SK-N-SH (cell line): Measurements from ENCODE around the gene CA10. TPM values are rescaled to one million over a fixed set of nuclear protein-coding genes. Genes with fewer than 3 reads are reported as not detected.
A peak's percentile ranks its signal among the peaks of the same experiment; 100 is the strongest.

Source experiments
- CTCF ChIA-PET: fragments of 300-600, 350-600 bp; formaldehyde crosslinking; extraction: SDS; loops from one replicate; lab custom pipeline; 2021; lab: Yijun Ruan, JAX
- POLR2A ChIA-PET: fragments of 350-600 bp; sonication (Branson Sonifier 250); formaldehyde crosslinking; extraction: SDS; loops from one replicate; lab custom pipeline; 2020; ENCODE audit warnings: antibody characterized with exemption, inconsistent platforms; lab: Yijun Ruan, JAX
- DNase-seq: peaks from one replicate; pipeline ENCODE4 v3.0.0; 2012
- H2AFZ ChIP-seq: fragments of 200-600 bp; sonication (generic); 2 replicates; pipeline ENCODE4 v1.8.1; 2016; ENCODE audit warnings: antibody characterized with exemption, mild to moderate bottlenecking, low read depth
- H3F3A ChIP-seq: fragments of 200-600 bp; sonication (generic); replicated peaks from 2 replicates; pipeline ENCODE3; 2016; ENCODE audit warnings: antibody characterized with exemption, mild to moderate bottlenecking; ENCODE audit not compliant: insufficient read depth
- H3K27ac ChIP-seq, 2 experiments: fragments of 200-500 bp in 1 of 2; fragments of 200-600 bp in 1 of 2; sonication (Bioruptor generic) in 1 of 2; sonication (generic), shearing (Covaris generic) in 1 of 2; 2 replicates each; pipeline versions ENCODE4 v1.5.1 to v1.6.1; 2014 to 2016; ENCODE audit warnings: low read depth in 2 of 2, inconsistent platforms in 1 of 2, low read length in 1 of 2, mild to moderate bottlenecking in 1 of 2, mixed read lengths in 1 of 2
- H3K27me3 ChIP-seq: fragments of 200-600 bp; sonication (generic), shearing (Covaris generic); 2 replicates; pipeline ENCODE4 v1.6.1; 2016; ENCODE audit warnings: mixed run types; ENCODE audit not compliant: insufficient read depth
- H3K36me3 ChIP-seq, 2 experiments: fragments of 200-500 bp in 1 of 2; fragments of 200-600 bp in 1 of 2; sonication (Bioruptor generic) in 1 of 2; sonication (generic) in 1 of 2; replicated peaks in 1 of 2; 2 replicates each; pipeline versions ENCODE3 to v1.5.1; 2014 to 2016; ENCODE audit warnings: low read length in 1 of 2, mild to moderate bottlenecking in 1 of 2; ENCODE audit not compliant: insufficient read depth in 2 of 2, control insufficient read depth in 1 of 2
- H3K4me1 ChIP-seq, 2 experiments: fragments of 200-500 bp in 1 of 2; fragments of 200-600 bp in 1 of 2; sonication (Bioruptor generic) in 1 of 2; sonication (generic), shearing (Covaris generic) in 1 of 2; 2 replicates each; pipeline versions ENCODE4 v1.5.1 to v1.6.1; 2014 to 2016; ENCODE audit warnings: low read depth in 1 of 2, low read length in 1 of 2, mixed run types in 1 of 2; ENCODE audit not compliant: insufficient read depth in 2 of 2, control insufficient read depth in 1 of 2
- H3K4me2 ChIP-seq: fragments of 200-600 bp; sonication (generic), shearing (Covaris generic); 2 replicates; pipeline ENCODE4 v1.6.1; 2017; ENCODE audit warnings: mixed run types
- H3K4me3 ChIP-seq, 2 experiments: fragments of 200-500 bp in 1 of 2; fragments of 200-600 bp in 1 of 2; sonication (Bioruptor generic) in 1 of 2; sonication (generic), shearing (Covaris generic) in 1 of 2; 2 replicates each; pipeline versions ENCODE4 v1.5.1 to v1.8.1; 2014 to 2016; ENCODE audit warnings: low read depth in 2 of 2, inconsistent platforms in 1 of 2, low read length in 1 of 2, mild to moderate bottlenecking in 1 of 2, mixed read lengths in 1 of 2, moderate library complexity in 1 of 2
- H3K79me2 ChIP-seq: fragments of 200-600 bp; sonication (generic); 2 replicates; pipeline ENCODE4 v1.8.1; 2017; ENCODE audit warnings: mild to moderate bottlenecking; ENCODE audit not compliant: insufficient read depth
- H3K9ac ChIP-seq: fragments of 200-600 bp; sonication (generic); 2 replicates; pipeline ENCODE4 v1.6.1; 2017; ENCODE audit warnings: mixed run types
- H3K9me2 ChIP-seq: fragments of 200-600 bp; sonication (generic); 2 replicates; pipeline ENCODE4 v1.6.1; 2017; ENCODE audit warnings: mixed run types
- H3K9me3 ChIP-seq: fragments of 200-600 bp; sonication (generic); 2 replicates; pipeline ENCODE4 v1.6.1; 2017; ENCODE audit warnings: mixed run types, mild to moderate bottlenecking, moderate library complexity
- H4K20me1 ChIP-seq: fragments of 200-600 bp; sonication (generic); 2 replicates; pipeline ENCODE4 v1.6.1; 2017; ENCODE audit warnings: mild to moderate bottlenecking, mixed run types; ENCODE audit not compliant: insufficient read depth
- EP300 ChIP-seq, 2 experiments: IDR thresholded peaks; 2 replicates each; pipeline versions ENCODE4 v1.4.0 to v1.6.1; 2012; ENCODE audit warnings: borderline replicate concordance in 1 of 2, low read depth in 1 of 2, low read length in 1 of 2
- FOXM1 ChIP-seq: IDR thresholded peaks from 2 replicates; pipeline ENCODE4 v1.4.0; 2012; ENCODE audit warnings: low read depth, mild to moderate bottlenecking
- GABPA ChIP-seq: IDR thresholded peaks from 2 replicates; pipeline ENCODE4 v1.4.0; 2012; ENCODE audit warnings: low read depth, mild to moderate bottlenecking
- MXI1 ChIP-seq: IDR thresholded peaks from 2 replicates; pipeline ENCODE4 v1.6.1; 2012; ENCODE audit warnings: mild to moderate bottlenecking, low read depth, low read length, improper control_type of control experiment
- RAD21 ChIP-seq: IDR thresholded peaks from 2 replicates; pipeline ENCODE4 v1.6.1; 2012; ENCODE audit warnings: mild to moderate bottlenecking, low read length
- RCOR1 ChIP-seq: fragments of 150-350 bp; IDR thresholded peaks from 2 replicates; pipeline ENCODE4 v1.6.1; 2017; ENCODE audit warnings: antibody characterized with exemption, low read length
- RXRA ChIP-seq: IDR thresholded peaks from 2 replicates; pipeline ENCODE4 v1.4.0; 2012; ENCODE audit warnings: low read depth, mild to moderate bottlenecking, borderline replicate concordance
- SMC3 ChIP-seq: IDR thresholded peaks from 2 replicates; pipeline ENCODE4 v1.6.1; 2012; ENCODE audit warnings: low read depth, low read length, improper control_type of control experiment
- YY1 ChIP-seq: IDR thresholded peaks from 2 replicates; pipeline ENCODE4 v1.4.0; 2012; ENCODE audit warnings: low read depth, mild to moderate bottlenecking
- WGBS: methylation state at CpG from one replicate; pipeline ENCODE4 v1.1.6; 2017; ENCODE audit warnings: low lambda C conversion rate; 5-methylcytosine and 5-hydroxymethylcytosine counted together
- polyA plus RNA-seq, 3 experiments: library from polyadenylated mRNA; depleted of rRNA; stranded (reverse); fragments of >200 nt; gene quantifications; 2 replicates each; pipeline ENCODE4 v1.2.3, GENCODE V29; 2012
- TF ChIP-seq, protein P1 (sequence below): IDR thresholded peaks from 2 replicates; pipeline ENCODE4 v1.4.0; 2012; ENCODE audit warnings: low read depth, borderline replicate concordance
- TF ChIP-seq, protein P2 (sequence below): IDR thresholded peaks from 2 replicates; pipeline ENCODE4 v1.6.1; 2012; ENCODE audit warnings: mild to moderate bottlenecking, low read depth, low read length, moderate library complexity
- TF ChIP-seq, protein P3 (sequence below): IDR thresholded peaks from 2 replicates; pipeline ENCODE4 v1.4.0; 2012; ENCODE audit warnings: low read depth
- TF ChIP-seq, protein P4 (sequence below): fragments of 150-350 bp; IDR thresholded peaks from 2 replicates; pipeline ENCODE4 v1.6.1; 2016; ENCODE audit warnings: mild to moderate bottlenecking, low read depth, low read length

The CA10 gene
- polyA plus RNA-seq, 1 of the 3 experiments (the other 2 are of a cell fraction), result not detected

DNA sequence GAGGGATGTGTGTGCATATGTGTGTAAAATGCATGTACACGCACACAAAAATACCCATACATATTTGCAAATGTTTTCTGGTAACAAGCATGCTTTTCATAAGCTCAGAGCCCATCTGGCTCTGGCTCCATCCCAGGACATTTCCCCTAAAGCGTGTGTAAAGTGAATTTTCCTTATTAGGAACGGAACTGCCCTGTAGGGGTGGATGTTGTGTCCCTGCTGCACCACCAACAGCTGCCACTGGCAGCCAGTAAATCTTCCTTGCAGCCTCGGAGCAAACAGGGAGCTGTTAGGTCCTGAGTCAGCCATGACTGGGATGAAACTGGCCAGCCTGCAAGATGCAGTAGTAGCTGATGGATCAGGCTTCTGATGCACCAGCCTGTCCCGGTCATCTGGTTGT is 504.6 kb downstream of the CA10 start:
- Histone ChIP-seq H4K20me1 (no peaks in the 10 kb centered on the region), H3K27me3 (no peaks in the 10 kb centered on the region), H3K4me3 (no peak overlapping the region), H3K27ac (no peak overlapping the region), H3K9me3 (no peaks in the 10 kb centered on the region), H3K36me3 (no peaks in the 10 kb centered on the region), H2AFZ (no peak overlapping the region), H3K79me2 (no peaks in the 10 kb centered on the region), H3F3A (no peaks in the 10 kb centered on the region), H3K4me1 (peaks cover 0 to 8% of the 10 kb centered on the region in 2 experiments; a peak in 2 of 4 replicates), H3K4me2 (no peak overlapping the region), H3K9me2 (no peaks in the 10 kb centered on the region), H3K9ac (no peak overlapping the region)
- ChIA-PET CTCF (interaction anchor here (1.0 to 1.8 kb wide), 7 partner anchors 12 to 355 kb away, joined by 3 to 6 read pairs (median 3); no protein-coding TSS in a partner anchor), POLR2A (interaction anchor here (0.6 to 1.0 kb wide), 2 partner anchors 14 to 59 kb away, joined by 3 read pairs; no protein-coding TSS in a partner anchor)
- TF ChIP-seq RCOR1 (peak; percentile 6; the same call in 1 of the 2 replicates), SMC3 (no peak), EP300 (IDR thresholded peaks at IDR 0.05; ENCODE audit: borderline replicate concordance in 1 of 2, low read depth in 1 of 2, low read length in 1 of 2) (peak in 1 of 2 experiments; percentile 57; a peak in 1 of 4 replicates), RAD21 (peak; percentile 16; the same call in 1 of the 2 replicates), RXRA (no peak), GABPA (no peak)
- TF ChIP-seq, protein P1, sequence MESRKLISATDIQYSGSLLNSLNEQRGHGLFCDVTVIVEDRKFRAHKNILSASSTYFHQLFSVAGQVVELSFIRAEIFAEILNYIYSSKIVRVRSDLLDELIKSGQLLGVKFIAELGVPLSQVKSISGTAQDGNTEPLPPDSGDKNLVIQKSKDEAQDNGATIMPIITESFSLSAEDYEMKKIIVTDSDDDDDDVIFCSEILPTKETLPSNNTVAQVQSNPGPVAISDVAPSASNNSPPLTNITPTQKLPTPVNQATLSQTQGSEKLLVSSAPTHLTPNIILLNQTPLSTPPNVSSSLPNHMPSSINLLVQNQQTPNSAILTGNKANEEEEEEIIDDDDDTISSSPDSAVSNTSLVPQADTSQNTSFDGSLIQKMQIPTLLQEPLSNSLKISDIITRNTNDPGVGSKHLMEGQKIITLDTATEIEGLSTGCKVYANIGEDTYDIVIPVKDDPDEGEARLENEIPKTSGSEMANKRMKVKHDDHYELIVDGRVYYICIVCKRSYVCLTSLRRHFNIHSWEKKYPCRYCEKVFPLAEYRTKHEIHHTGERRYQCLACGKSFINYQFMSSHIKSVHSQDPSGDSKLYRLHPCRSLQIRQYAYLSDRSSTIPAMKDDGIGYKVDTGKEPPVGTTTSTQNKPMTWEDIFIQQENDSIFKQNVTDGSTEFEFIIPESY, result no peak
- DNase-seq, result peak; percentile 69
- 16% methylated on average over 5 of the region's 5 CpGs for WGBS

DNA sequence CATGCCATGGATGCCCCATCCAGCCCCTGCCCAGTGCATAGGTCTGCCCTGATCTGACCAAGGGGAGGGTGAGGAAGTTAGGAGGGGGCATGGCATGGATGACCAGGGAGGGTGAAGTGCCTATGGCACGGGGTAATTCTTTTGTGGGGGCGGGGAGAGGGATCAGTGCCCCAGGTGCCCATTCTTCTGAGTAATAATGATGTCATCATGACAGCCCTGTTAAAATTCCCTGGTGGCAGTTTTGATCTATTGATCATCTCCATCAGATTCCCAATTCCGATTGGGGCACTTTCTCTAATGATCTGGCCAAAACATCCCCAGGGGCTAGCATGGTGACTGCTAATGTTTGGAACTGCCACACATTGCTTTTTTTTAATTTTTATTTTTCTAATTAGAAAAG is 506.0 kb downstream of the CA10 start:
- WGBS, result 17% methylated on average over 3 of the region's 3 CpGs
- DNase-seq, result no peak
- Histone ChIP-seq H3K4me3 (no peak overlapping the region), H3F3A (no peaks in the 10 kb centered on the region), H3K9me3 (no peaks in the 10 kb centered on the region), H3K9ac (no peak overlapping the region), H3K4me2 (no peak overlapping the region)
- TF ChIP-seq, protein P2, sequence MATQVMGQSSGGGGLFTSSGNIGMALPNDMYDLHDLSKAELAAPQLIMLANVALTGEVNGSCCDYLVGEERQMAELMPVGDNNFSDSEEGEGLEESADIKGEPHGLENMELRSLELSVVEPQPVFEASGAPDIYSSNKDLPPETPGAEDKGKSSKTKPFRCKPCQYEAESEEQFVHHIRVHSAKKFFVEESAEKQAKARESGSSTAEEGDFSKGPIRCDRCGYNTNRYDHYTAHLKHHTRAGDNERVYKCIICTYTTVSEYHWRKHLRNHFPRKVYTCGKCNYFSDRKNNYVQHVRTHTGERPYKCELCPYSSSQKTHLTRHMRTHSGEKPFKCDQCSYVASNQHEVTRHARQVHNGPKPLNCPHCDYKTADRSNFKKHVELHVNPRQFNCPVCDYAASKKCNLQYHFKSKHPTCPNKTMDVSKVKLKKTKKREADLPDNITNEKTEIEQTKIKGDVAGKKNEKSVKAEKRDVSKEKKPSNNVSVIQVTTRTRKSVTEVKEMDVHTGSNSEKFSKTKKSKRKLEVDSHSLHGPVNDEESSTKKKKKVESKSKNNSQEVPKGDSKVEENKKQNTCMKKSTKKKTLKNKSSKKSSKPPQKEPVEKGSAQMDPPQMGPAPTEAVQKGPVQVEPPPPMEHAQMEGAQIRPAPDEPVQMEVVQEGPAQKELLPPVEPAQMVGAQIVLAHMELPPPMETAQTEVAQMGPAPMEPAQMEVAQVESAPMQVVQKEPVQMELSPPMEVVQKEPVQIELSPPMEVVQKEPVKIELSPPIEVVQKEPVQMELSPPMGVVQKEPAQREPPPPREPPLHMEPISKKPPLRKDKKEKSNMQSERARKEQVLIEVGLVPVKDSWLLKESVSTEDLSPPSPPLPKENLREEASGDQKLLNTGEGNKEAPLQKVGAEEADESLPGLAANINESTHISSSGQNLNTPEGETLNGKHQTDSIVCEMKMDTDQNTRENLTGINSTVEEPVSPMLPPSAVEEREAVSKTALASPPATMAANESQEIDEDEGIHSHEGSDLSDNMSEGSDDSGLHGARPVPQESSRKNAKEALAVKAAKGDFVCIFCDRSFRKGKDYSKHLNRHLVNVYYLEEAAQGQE, result no peak
- no peak for TF ChIP-seq YY1
- no peak for TF ChIP-seq MXI1
- TF ChIP-seq SMC3, result no peak
- TF ChIP-seq FOXM1, result no peak
- TF ChIP-seq EP300 (IDR thresholded peaks at IDR 0.05; ENCODE audit: borderline replicate concordance in 1 of 2, low read depth in 1 of 2, low read length in 1 of 2), result no peak
- TF ChIP-seq, protein P3, sequence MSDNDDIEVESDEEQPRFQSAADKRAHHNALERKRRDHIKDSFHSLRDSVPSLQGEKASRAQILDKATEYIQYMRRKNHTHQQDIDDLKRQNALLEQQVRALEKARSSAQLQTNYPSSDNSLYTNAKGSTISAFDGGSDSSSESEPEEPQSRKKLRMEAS, result no peak
- TF ChIP-seq, protein P4, sequence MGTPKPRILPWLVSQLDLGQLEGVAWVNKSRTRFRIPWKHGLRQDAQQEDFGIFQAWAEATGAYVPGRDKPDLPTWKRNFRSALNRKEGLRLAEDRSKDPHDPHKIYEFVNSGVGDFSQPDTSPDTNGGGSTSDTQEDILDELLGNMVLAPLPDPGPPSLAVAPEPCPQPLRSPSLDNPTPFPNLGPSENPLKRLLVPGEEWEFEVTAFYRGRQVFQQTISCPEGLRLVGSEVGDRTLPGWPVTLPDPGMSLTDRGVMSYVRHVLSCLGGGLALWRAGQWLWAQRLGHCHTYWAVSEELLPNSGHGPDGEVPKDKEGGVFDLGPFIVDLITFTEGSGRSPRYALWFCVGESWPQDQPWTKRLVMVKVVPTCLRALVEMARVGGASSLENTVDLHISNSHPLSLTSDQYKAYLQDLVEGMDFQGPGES, result no peak
- TF ChIP-seq, all 33 proteins: peak for 0
- ChIA-PET POLR2A (no interaction called here), CTCF (interaction anchor here (1.8 kb wide), 1 partner anchor 67 kb away, joined by 6 read pairs; no protein-coding TSS in a partner anchor)
- Histone ChIP-seq H2AFZ (no peak overlapping the region), H3K27me3 (no peaks in the 10 kb centered on the region), H4K20me1 (no peaks in the 10 kb centered on the region), H3K4me1 (peaks cover 0 to 8% of the 10 kb centered on the region in 2 experiments; a peak in 2 of 4 replicates), H3K9me2 (no peaks in the 10 kb centered on the region), H3K79me2 (no peaks in the 10 kb centered on the region), H3K36me3 (no peaks in the 10 kb centered on the region), H3K27ac (no peak overlapping the region)
